CD4-positive, alpha-beta T cell treated with Interleukin-6 at 100 ng/mL for 8 hours (primary cell): ENCODE measurements around the gene SPRING1.

Experiments
- DNase-seq: peaks from one replicate; pipeline ENCODE4 v3.0.0-alpha.2; 2020; ENCODE audit warnings: mixed read lengths, low spot score

SPRING1 gene

DNA sequence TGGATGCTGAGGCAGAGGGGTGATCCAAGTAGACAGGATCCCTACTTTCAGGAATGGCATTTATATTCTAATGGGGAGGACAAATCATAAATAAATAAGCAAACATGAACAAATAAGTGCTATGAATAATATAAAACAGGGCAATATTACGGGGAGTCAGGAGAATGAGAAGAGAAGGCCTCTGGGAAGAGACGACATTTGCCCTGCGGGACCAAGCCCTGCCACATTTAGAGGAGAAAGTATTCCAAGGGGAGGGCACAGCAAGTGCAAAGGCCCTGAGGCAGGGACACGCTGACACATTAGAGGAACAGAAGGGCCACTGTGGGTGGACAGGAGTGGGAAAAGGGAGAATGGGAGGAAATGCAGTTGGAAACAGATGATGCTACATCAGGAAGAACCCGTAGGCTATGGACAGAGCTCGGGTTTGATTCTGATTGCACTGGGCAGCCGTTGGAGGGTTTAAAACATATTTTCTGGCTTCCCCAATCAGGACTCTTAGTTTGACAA lies 1.6 kb upstream of the SPRING1 start:
- DNase-seq: no peak

DNA sequence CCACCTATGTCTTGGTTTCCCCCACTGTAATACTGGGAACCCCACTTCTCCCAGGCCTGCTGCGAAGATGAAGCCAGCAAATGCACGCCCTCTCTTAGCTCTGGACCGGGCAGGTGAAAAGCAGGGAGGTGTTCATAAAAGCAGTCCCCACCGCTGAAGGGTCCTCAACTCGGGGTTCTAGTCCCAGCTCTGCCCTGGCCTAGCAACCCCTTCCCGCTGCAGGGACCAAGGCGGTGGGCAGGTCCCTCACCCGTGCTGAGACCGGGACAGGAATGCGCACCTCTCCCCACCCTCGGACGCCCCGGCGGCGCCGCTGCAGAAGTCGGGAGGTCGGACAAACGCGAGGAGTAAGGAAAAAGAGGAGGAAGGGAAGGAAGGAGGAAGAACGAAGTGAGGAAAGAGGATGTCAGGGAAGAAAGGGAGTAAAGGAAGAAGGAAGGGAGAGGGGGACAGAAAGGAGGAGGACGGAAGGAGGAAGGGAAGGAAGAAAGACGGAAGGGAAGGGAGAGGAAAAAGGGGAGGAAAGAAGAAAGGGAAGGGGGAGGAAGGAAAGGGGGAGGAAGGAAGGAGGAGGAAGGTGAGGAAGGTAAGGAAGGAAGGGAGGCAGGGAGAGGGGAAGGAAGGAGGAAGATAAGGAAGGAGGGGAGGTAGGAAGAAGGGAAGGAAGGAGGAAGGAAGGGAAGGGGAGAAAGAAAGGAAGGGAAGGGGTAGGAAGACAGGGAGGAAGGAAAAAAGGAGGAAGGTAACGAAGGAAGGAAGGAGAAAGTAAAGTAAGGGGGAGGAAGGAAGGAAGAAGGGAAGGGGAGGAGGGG lies 701 bp downstream of the SPRING1 start:
- DNase-seq: no peak

DNA sequence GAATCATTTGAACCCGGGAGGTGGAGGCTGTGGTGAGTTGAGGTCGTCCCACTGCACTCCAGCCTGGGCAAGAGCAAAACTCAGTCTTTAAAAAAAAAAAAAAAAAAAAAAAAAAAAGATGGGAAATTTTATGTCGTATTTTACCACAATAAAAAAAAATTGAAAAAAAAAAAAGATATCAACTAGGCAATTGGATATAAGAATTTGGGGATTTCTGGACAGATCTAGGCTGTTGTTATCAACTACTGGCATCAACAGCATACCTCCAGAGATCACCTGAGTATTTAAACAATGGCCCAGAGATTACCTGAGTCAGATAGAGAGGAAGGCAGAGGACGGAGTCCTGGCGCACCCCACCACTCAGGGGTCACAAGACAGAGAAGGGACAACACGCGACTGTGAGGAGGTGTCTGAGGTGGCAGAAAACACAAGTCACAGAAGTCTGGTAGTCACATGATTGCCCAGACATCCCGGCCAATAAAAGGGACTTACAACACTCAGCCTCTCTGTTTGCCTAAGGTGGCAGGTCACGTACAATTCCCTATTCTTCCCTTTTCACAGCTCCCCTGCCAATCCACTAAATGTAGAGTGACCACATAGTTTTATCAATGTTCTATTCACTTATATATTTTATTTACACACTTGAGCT lies 1.8 kb downstream of the SPRING1 start:
- DNase-seq: no peak

DNA sequence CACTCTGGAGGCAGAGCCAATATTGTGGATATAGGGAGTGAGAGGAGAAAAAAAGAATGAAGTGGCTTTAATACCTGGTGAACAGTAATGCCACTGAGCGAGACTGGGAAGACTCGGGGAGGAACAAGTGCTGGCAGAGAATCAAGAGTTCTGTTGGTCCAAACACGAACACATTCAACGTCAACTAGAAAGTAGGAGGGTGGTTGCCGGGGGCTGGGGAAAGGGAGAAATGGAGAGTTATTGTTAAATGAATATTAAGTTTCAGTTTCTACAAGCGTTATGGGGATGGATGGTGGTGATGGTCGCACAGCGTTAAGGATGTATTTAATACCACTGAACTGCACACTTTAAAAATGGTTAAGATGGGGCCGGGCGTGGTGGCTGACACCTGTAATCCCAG lies 2.8 kb downstream of the SPRING1 start:
- DNase-seq: no peak

DNA sequence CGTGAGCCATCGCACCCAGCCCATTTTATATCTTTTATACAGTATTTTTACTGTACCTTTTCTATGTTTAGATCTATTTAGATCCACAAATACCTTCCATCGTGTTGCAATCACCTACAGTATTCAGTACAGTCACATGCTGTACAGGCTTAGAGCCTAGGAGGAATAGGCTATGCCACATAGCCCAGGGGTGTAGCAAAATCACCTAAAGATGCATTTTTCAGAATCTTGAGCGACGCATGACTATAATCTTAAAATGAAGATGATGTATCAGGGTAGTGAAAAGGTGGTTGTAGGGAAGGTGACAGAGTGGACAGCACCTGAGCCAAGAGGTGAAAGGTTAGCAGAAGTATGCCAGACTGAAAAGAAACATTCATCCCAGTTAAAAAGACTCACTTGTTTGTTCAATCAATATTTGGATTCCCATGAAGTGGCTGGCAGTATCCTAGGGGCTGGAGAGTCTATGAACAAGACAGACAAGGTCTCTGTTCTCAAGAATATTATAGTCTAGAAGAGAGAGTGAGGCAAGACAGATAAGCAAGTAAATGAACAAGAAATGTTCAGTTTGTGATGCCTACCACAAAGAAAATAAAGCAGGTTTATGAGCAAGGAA lies 3.6 kb downstream of the SPRING1 start:
- DNase-seq: no peak

DNA sequence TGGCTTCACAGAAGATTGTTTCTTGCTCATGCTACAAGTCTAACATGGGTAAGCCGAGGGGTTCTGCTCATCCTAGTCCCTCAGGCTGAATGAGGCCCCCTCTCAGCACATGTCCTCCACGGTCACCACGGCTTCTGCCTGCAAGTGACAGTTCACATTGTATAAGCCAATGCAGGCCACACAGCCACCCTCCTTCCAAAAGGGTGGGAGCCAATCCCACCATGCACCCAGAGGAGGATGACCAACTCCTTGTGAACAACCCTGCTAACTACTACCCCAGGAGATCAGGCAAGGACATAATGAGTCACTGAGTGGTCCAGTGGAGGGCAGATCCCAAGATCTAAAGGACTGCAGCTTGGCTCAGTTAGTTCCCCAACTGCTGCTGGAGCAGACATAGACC lies 6.1 kb downstream of the SPRING1 start:
- no peak for DNase-seq

DNA sequence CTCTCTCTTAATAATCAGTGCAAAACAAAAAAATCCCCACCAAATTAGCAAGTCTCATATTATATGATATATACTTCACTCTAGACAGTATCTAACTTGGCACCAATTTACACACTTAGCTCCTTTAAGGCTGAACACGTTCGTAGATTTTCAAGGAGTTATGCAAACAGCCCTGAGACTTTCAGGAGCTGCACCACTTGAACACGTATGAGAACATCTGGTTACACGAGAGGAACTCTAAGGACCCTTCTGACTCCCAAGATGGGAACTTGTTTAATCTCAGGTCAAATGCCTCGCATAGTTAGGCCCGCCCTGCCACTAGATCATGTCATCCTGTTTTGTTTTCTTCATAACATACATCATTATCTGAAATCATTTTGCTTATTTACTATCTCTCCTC lies 10.0 kb downstream of the SPRING1 start:
- no peak for DNase-seq

DNA sequence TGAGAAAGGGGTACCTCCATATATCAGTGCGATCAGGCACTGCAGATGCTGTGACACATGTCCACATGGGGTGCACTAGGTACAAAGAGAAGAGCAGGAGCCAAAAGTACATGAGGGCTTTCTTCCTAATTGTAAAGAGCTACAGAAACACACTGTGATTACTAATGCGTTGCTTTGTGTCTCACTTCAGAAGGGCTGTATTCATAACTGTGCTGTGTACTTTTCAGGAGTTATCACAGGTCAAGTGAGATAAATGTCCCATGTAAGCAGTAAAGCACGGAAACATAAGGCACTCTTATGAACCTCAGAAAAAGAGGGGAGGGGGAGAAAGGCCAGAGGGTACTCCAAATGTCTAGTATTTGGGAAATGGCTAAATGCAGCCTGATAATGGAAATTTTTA lies 10.6 kb downstream of the SPRING1 start:
- DNase-seq: no peak

DNA sequence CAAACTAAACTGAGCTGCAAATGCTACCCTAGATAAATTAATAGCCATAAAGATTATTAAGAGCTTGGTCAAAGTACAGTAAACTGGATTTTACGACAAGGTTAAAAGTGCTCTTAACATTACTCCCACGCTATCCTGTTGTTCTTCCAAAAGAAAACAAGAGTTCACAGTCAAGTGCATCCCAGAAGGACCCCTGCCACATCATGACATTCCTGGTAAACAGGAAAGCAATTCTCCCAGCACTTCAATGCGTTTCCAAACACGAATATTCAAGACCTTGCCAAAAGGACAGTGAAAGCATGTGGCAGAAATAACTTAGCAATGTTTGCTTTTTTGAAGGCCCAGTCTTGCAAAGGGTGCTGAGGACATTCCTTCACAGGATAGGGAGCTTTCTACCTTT lies 11.2 kb downstream of the SPRING1 start:
- no peak for DNase-seq

DNA sequence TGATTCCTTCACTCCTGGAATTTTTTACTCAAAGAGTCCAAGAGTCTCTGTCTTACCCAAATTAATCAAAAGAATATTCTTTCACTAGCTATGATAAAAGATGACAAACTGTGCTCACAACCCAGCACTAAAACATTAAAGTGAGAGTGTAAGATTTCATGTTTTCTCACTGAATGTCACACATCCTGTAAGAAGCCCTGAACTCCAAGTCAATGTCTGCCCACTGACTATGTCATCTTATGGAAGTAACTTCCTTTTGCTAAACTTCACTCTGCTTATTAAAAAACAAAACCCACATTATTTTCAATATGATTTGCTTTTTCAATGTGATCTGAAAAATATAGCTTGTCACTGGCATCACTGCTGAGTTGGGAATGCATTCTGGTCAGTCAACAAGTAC lies 15.6 kb downstream of the SPRING1 start:
- no peak for DNase-seq

DNA sequence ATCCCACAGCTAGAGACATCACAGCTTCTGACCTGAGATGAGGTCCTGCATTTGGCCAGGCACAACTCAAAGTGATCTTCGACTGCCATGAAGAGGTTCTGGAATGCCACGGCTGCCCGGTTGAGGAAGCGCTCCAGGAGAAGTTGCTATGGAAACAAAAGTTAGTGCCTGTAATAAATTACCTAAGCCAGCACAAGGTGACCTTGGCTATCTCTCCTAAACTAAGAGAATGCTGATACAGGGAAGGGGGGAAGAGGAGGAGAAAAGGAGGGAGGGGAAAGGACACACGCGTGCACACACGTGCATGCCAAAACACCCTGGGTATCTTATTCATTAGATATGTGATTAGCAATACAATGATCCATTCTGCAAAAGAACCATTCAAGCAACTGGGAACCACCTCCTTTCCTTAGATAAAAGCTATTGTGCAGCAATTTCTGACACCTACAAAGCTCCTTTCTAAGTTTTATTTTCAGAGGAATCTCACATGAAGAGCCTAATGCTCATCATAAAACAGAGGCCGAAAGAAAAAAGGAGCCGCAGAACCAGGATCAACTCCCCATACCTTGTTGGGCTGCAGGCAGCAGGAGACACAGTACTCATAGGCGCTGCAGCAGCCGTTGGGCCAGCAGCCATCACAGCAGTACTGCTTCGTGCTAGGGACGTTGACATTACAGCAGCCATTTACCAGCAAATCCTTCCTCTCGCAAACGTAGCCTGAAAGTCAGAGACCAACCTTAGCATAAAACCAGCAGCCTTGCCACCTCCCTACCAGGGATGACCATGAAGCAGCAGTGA lies 17.9 kb downstream of the SPRING1 start:
- DNase-seq: no peak

DNA sequence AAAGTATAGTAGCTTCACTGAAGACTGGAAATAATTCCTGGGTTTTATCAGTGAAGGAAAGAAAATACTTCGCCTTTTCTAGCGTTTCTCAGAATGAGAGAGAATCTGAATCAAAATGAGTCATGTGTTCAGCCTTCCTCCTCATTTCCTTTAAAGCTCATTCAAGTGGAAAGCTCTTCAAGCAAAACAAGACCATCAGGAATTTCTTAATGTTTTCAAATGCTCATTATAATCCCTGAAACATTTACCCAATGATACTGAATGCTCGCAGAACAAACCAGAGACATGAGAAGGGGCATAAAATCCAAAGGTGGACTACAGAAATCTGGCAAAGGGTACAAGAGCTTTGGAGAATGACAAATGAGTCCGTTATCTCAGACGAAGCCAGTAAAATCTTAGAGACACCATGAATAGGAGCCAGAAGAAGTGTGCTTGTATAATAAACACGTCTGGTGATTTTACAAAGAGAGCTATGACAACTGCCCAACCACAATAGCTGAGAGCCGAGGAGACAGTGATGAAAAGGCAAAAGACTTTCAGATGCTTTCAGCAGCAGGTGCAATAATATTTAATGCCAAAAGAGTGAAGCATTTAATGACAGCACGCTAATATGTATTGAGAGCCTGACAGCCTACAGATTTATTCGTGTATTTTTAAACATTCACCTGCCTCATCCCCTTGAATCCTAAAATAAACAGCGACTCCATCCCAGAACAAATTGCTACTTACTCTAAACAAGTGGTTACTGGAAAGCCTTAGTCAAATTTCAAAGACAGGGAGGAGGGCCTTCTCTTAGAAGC lies 19.0 kb downstream of the SPRING1 start:
- no peak for DNase-seq

DNA sequence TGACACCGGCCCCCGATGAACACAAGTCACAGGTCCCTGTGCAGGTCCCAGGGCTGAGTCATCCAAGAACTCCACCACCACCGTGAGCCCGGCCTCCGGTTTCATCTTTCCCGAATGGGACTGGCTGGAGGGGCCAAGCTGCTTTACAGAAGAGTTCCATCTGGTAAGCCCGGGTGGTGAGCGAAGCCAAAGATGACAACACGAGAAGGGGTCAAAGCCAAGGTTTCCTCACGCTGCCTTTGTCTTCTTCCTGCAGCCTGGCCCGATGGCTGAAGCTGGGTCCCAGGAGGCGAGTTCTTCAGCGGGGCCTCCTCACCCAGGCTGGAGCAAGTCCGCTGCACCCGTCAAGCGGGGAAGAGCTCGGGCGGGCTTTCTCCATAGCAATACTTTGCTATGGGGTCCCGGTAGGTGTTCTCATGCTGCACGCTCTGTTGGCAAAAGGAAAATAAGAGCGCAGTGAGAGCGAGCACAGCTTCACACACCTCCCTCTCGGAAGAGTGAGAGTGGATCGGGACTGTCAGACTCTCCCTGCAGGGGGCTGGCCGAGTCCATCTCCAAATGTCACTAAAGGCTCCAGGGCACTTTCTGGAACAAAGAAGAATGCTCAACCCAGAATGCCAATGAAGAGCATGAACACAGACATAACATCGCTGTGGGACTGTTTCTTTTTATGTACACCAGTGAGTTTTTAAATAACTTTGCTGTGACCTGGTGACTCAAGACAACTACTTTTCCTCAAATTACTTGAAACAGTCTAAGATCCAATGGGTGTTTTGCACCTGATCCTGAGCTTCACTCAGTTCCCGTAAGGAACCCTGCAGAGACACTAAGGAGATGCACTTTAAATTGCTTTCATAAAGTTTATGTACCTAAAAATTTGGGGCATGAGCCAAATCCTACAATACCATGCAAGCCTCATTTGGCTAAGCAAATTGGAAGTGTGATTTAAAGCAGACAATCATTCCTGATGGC lies 20.1 kb downstream of the SPRING1 start:
- DNase-seq: no peak

DNA sequence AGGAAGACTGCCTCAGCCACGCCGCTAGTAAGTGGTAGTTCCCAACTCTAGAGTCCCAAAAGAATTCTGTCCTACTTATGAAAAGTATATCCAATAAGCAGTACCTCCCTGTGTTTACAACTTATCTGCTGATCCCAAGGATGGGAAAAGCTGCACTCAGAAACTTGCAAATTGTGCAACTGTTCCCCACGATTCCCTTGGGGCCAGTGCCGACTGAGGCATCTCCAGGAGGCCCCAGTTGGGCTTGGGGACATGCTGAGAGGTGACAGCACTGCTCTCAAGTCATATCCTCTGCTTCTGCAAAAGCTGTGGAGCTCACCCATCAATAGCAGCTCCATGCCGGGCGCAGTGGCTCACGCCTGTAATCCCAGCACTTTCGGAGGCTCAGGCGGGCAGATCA lies 23.7 kb downstream of the SPRING1 start:
- no peak for DNase-seq

DNA sequence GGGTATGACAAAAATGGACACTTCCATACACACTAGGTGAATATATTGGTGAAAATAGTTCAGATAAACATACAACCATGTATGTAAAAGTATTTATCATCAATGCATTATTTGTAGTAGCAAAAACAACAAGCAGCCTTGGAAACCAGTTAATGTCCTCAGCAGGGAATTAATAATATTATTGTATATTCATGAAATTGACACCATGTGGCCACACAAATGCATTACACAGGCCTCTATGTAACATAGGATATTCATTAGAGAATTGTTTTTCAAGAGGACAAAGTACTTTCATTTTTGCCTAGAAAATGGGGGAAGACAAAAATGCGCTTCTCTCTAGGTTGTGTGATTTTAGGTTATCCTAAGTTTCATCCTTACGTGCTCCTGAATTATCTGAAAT lies 24.3 kb downstream of the SPRING1 start:
- no peak for DNase-seq

DNA sequence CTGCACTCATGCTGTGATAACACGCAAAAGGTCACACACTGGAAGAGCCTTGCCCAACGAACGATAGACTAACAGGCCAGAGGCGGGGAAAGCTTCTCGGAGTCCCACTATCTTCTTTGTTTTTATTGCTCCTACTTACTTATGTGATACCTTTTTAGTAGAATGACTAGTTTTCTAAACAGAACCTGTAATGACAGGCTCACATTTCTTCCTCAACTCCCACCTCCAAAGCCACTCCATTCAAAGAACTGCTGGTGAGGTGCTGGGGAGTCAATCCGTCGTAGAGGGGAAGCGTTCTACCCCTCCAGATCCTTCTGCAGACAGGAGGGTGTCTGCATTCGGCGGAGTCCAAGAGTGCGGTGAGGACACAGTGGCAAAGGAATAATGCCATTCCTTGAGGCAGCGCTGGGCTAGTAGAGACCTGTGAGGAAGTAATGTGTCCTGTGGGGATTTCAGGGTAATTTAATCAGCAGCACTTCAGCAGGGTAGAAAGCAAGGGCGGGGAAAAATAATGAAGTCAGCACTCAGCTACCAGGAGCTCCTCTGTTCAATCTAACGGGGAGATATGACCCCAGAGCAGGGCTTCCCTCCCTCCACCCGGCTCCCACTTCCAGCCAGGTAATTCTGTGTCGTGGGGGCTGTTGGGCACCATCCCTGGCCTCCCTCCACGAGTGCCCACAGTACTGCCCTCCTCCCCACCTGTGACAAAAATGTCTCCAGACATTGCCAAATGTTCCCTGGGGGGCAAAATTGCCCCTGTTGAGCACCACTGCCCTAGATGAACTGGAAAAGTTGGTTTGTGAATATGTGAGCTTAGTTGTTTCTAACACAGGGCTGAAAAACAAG lies 25.2 kb downstream of the SPRING1 start:
- DNase-seq: no peak

DNA sequence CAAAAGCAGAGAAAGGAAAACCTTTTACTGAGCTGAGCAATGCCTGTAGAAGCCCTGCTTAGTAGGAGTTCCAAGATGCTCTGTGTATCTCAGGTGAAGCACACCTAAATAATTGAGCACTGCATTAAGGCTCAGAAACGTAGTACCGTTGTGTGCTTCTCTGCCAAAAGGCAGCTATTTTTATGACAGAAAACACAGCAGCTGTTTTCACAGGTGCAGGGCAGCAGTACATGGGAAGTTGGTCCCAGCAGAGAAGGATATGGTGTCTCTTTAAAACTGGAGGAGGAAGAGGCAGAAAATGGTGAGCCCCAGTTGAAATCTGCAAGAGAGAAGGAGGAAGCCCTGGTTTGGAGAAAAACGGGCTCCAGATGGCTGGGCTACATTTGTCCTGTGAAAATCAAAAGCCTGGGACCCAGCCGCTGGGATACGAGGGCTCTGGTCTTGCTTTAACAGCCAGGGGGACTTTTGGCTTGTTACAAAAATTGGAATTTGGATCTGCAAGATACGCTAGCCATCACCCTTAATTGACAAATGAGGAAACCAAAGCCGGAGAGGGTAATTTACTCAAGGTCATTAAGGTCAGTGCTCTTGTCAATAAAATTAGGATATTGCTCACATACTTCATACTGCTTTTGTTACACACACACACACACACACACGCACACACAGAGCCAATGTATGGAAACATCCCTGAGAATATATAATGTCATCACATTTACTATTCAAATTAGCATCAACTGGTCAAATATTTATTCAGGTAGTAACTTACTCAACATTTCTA lies 27.3 kb downstream of the SPRING1 start:
- DNase-seq: no peak

DNA sequence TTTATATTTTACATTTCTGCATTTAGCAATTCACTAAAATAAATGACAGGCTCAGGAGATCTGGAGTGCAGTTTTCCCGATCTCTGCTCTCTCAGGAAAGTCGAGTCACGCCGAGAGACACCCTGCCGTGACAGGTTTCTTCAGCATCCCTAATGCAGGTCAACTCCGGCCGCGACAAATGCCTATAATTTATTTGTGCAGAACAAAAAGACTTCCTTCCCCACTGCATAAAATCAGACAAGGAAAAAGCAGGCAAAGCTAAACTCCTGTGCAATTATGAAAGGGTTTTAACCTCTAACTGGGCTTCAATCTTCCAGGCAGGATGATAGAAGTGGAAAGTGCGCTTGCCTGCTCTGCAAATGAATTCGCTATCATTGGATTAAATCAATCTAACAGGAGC lies 28.1 kb downstream of the SPRING1 start:
- no peak for DNase-seq
